ENCODE data around the gene FAM219B.

GRCh38 chr15:74917676-74918075, 11.0 kb upstream of the FAM219B start:
- TF ChIP-seq EP300 (IDR thresholded peaks at IDR 0.05) (no peak), POLR2A (IDR thresholded peaks at IDR 0.05) (no peak), CTCF (IDR thresholded peaks at IDR 0.05) (no peak), POLR2AphosphoS5 (IDR thresholded peaks at IDR 0.05) (no peak)

Data from stomach (tissue), 4 donors.